Panc1 (cell line): ENCODE results near the gene TNIP2.
"Not testable (repeated sequence)": the region's sequence is repeated elsewhere in the genome, so short reads cannot be mapped to it uniquely, and the experiment has no call there.

ENCODE experiments used
- POLR2AphosphoS5 ChIP-seq: IDR thresholded peaks from 2 replicates; pipeline ENCODE4 v1.6.1; 2012; ENCODE audit warnings: mild to moderate bottlenecking, low read depth, low read length, moderate library complexity
- REST ChIP-seq, 2 experiments: IDR thresholded peaks; 2 replicates each; pipeline ENCODE4 v1.6.1; 2011 to 2012; ENCODE audit warnings: low read depth in 2 of 2, control low read depth in 1 of 2, low read length in 1 of 2, mild to moderate bottlenecking in 1 of 2, moderate library complexity in 1 of 2; ENCODE audit not compliant: insufficient read depth in 1 of 2
- TF ChIP-seq, protein P1 (sequence below): fragments of 450-650 bp; IDR thresholded peaks from 2 replicates; pipeline ENCODE4 v1.5.1; 2017; ENCODE audit warnings: mild to moderate bottlenecking

GRCh38 chr4:2780643-2781042 is 24.5 kb upstream of the TNIP2 start:
- TF ChIP-seq, protein P1, sequence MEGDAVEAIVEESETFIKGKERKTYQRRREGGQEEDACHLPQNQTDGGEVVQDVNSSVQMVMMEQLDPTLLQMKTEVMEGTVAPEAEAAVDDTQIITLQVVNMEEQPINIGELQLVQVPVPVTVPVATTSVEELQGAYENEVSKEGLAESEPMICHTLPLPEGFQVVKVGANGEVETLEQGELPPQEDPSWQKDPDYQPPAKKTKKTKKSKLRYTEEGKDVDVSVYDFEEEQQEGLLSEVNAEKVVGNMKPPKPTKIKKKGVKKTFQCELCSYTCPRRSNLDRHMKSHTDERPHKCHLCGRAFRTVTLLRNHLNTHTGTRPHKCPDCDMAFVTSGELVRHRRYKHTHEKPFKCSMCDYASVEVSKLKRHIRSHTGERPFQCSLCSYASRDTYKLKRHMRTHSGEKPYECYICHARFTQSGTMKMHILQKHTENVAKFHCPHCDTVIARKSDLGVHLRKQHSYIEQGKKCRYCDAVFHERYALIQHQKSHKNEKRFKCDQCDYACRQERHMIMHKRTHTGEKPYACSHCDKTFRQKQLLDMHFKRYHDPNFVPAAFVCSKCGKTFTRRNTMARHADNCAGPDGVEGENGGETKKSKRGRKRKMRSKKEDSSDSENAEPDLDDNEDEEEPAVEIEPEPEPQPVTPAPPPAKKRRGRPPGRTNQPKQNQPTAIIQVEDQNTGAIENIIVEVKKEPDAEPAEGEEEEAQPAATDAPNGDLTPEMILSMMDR: not testable (repeated sequence)
- not testable (repeated sequence) for TF ChIP-seq REST (IDR thresholded peaks at IDR 0.05; ENCODE audit: insufficient read depth in 1 of 2, low read depth in 2 of 2, low read length in 1 of 2); POLR2AphosphoS5
